VCaP (cell line): Measurements from ENCODE around the gene ERCC5.

ENCODE experiments used
- H3K27ac ChIP-seq: fragments of 450-650 bp; 2 replicates; pipeline ENCODE4 v1.5.1; 2017
- TF ChIP-seq, protein P1 (sequence below): fragments of 450-650 bp; conservative IDR thresholded peaks from 2 replicates; pipeline ENCODE4 v1.5.1; 2017; ENCODE audit warnings: mild to moderate bottlenecking, moderate library complexity

ERCC5 gene

DNA sequence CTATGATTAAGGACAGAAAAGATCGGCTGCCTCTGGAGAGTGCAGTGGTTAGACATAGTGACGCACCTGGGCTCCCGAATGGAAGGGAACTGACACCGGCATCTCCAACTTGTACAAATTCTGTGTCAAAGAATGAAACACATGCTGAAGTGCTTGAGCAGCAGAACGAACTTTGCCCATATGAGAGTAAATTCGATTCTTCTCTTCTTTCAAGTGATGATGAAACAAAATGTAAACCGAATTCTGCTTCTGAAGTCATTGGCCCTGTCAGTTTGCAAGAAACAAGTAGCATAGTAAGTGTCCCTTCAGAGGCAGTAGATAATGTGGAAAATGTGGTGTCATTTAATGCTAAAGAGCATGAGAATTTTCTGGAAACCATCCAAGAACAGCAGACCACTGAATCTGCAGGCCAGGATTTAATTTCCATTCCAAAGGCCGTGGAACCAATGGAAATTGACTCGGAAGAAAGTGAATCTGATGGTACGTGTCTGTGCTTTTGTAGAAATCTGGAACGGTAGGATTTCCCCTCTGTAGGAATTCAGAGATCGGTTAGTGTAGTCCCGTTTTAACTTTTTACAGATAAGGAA lies 16.9 kb downstream of the ERCC5 start:
- H3K27ac ChIP-seq, result no peak overlapping the region
- TF ChIP-seq, protein P1, sequence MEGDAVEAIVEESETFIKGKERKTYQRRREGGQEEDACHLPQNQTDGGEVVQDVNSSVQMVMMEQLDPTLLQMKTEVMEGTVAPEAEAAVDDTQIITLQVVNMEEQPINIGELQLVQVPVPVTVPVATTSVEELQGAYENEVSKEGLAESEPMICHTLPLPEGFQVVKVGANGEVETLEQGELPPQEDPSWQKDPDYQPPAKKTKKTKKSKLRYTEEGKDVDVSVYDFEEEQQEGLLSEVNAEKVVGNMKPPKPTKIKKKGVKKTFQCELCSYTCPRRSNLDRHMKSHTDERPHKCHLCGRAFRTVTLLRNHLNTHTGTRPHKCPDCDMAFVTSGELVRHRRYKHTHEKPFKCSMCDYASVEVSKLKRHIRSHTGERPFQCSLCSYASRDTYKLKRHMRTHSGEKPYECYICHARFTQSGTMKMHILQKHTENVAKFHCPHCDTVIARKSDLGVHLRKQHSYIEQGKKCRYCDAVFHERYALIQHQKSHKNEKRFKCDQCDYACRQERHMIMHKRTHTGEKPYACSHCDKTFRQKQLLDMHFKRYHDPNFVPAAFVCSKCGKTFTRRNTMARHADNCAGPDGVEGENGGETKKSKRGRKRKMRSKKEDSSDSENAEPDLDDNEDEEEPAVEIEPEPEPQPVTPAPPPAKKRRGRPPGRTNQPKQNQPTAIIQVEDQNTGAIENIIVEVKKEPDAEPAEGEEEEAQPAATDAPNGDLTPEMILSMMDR, result no peak

DNA sequence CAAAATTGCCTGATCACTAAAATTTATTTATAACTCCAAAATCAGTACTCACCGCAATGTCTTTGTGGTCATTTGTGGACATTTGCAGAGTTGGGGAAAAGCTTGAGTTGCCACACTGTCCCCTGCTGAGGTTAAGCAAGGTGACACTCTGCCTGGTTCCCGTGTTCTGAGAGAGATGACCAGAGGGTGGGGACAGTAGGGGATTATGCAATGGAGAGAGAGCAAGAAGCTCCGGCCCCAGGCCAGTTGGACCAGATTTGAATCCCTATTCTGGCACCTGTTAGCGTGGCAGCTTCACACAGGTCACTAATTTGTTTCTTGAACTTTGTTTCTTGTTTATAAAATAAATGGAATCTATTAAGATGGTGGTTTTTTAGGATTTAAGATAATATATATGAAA lies 17.8 kb downstream of the ERCC5 start:
- no peak overlapping the region for H3K27ac ChIP-seq
- TF ChIP-seq, protein P1, result no peak

DNA sequence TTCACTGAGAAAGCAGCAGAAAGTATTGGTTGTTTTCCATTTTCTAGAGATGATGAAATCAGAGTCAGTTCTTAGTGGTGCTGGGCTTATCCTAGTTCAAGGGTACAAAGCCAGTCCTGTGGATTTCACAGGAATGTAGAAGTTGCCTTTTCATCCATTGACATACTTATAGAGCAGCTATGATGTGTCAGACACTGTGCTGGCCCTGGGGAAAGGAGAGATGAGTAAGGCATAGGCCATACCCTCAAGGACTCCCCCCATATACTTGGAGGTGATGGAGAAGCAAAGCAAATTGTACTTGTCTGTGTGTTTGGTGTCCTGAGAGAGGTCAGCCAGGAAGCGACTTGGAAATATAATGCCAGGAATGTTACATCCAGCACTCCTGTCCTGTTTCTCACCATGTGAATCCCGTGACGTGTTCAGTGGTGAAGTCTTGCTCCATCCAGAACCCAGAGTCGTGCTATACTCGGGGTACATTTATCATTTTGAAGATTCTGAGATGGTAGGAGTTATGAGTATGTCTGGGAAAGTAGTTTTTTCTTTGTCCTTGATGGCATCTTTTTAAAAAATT lies 22.6 kb downstream of the ERCC5 start:
- H3K27ac ChIP-seq, result no peak overlapping the region
- TF ChIP-seq, protein P1, result no peak

GRCh38 chr13:102869948-102870676 lies 24.3 kb downstream of the ERCC5 start:
- TF ChIP-seq, protein P1, result no peak
- no peak overlapping the region for H3K27ac ChIP-seq

DNA sequence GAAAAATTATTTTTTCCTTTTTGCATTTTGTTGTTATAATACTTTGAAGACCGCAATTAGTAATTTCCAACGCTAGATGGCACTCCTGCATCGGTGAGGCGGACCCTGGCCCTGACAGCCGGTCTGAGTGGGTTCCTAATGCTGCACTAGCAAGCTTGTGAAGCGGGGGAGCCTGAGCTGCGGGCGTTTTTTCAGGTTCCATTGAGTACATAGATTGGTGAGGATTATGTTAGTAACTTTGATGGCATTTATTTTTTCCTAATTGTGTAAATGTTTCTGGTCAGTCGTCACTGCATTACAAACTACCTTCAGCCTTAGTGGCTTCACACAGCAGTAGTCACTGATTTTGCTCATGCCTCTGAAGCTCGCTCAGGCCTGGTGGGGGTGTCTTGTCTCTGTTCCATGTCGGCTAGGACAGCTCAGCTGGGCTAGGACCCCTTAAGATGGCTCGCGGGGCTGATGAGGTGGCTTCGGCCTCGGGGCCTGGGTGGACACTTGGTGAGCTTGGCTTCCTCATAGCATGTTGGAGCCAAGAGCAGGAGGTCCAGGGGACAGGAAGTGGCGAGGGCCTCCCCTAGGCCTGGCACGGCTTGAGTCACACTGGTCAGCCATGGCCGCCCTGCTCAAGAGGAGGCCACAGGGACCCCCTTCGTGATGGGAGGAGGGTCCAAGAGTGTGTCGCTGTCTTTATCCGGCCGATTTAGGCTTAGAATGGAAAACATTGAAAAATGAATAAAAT lies 25.0 kb downstream of the ERCC5 start:
- no peak overlapping the region for H3K27ac ChIP-seq
- TF ChIP-seq, protein P1, result peak; percentile 97

- H3K27ac ChIP-seq, result no peak overlapping the region
- TF ChIP-seq, protein P1, result no peak
These were observed 26.3 kb downstream of the ERCC5 start for GRCh38 chr13:102872131-102872530.

DNA sequence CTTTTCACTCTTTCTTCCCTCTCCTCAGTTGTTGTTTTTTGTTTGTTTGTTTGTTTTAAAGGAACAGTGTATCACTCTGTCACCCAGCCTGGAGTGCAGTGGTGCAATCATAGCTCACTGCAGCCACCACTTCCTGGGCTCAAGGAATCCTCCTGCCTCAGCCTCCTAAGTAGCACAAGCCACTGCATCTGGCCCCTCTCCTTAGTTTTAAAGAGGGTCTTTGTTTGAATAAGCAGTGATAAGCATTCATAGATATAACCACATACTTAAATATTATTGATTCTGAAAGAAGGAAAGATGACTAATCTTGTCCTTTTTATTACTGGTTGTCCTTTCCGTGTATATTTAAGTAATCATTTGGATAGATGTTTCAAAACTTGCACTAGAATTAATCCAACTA lies 26.7 kb downstream of the ERCC5 start:
- H3K27ac ChIP-seq, result no peak overlapping the region
- TF ChIP-seq, protein P1, result no peak
